ENCODE measurements around the gene SLC4A4.

Gene SLC4A4

GRCh38 chr4:71334465-71334882 is 4.3 kb upstream of the SLC4A4 start:
- Histone ChIP-seq H3K79me1 (ENCODE audit: low read depth, low read length) (no peaks in the 10 kb centered on the region), H3K9ac (ENCODE audit: low read depth, low read length, poor library complexity) (no peak overlapping the region), H3K36me3 (replicated peaks in 1 of 2; ENCODE audit: control insufficient read depth in 2 of 2, insufficient read depth in 2 of 2, low read length in 2 of 2) (no peaks in the 10 kb centered on the region), H2AFZ (ENCODE audit: low read length) (no peak overlapping the region), H3K18ac (ENCODE audit: low read length) (no peak overlapping the region), H2BK5ac (ENCODE audit: low read length) (no peak overlapping the region), H4K8ac (ENCODE audit: low read depth, low read length) (no peak overlapping the region), H2BK120ac (ENCODE audit: low read depth, low read length) (no peak overlapping the region), H3K14ac (ENCODE audit: low read length) (no peak overlapping the region), H2BK15ac (ENCODE audit: low read length) (no peak overlapping the region), H3K4me3 (ENCODE audit: low read length in 2 of 2) (no peak overlapping the region), H3K27me3 (ENCODE audit: control insufficient read depth in 3 of 3, insufficient read depth in 3 of 3, low read depth in 1 of 3, low read length in 3 of 3) (no peaks in the 10 kb centered on the region), H2AK5ac (ENCODE audit: low read depth, low read length) (no peak overlapping the region), H3K27ac (replicated peaks; ENCODE audit: low read length) (no peak overlapping the region), H3K9me3 (replicated peaks in 1 of 2; ENCODE audit: control insufficient read depth in 2 of 2, insufficient read depth in 1 of 2, low read depth in 1 of 2, low read length in 2 of 2) (no peaks in the 10 kb centered on the region), H3K4ac (ENCODE audit: low read length) (no peak overlapping the region), H3K4me2 (ENCODE audit: insufficient read depth, low read length, poor library complexity, severe bottlenecking) (no peak overlapping the region), H3K23ac (ENCODE audit: low read depth, low read length, poor library complexity) (no peak overlapping the region), H4K91ac (ENCODE audit: low read depth, low read length, poor library complexity) (no peak overlapping the region), H3K4me1 (ENCODE audit: control insufficient read depth in 2 of 2, insufficient read depth in 1 of 2, low read depth in 1 of 2, low read length in 2 of 2) (no peaks in the 10 kb centered on the region), H2BK12ac (ENCODE audit: low read length) (no peak overlapping the region)
- DNase-seq (ENCODE audit: low spot score) = no peak
- WGBS, 2 donors (ENCODE audit: extremely low coverage in 2 of 2, insufficient read length in 2 of 2, insufficient replicate concordance in 1 of 2) = no CpG with 5 or more reads among the region's 3 CpGs

GRCh38 chr4:71343670-71344466 is 5.0 kb downstream of the SLC4A4 start:
- H3K14ac ChIP-seq (ENCODE audit: low read length) = no peak overlapping the region
- H3K27ac ChIP-seq (replicated peaks; ENCODE audit: low read length) = no peak overlapping the region
- no peak overlapping the region for H2BK120ac ChIP-seq (ENCODE audit: low read depth, low read length)
- H3K9ac ChIP-seq (ENCODE audit: low read depth, low read length, poor library complexity) = no peak overlapping the region
- no peak overlapping the region for H2BK15ac ChIP-seq (ENCODE audit: low read length)
- no peak for DNase-seq (ENCODE audit: low spot score)
- H3K79me1 ChIP-seq (ENCODE audit: low read depth, low read length) = no peaks in the 10 kb centered on the region
- H3K4me1 ChIP-seq (ENCODE audit: control insufficient read depth in 2 of 2, insufficient read depth in 1 of 2, low read depth in 1 of 2, low read length in 2 of 2) = no peaks in the 10 kb centered on the region
- no peak overlapping the region for H3K4me2 ChIP-seq (ENCODE audit: insufficient read depth, low read length, poor library complexity, severe bottlenecking)
- H4K91ac ChIP-seq (ENCODE audit: low read depth, low read length, poor library complexity) = no peak overlapping the region
- H3K4ac ChIP-seq (ENCODE audit: low read length) = no peak overlapping the region
- no peaks in the 10 kb centered on the region for H3K36me3 ChIP-seq (replicated peaks in 1 of 2; ENCODE audit: control insufficient read depth in 2 of 2, insufficient read depth in 2 of 2, low read length in 2 of 2)
- H3K4me3 ChIP-seq (ENCODE audit: low read length in 2 of 2) = no peak overlapping the region
- H2BK12ac ChIP-seq (ENCODE audit: low read length) = no peak overlapping the region
- H3K27me3 ChIP-seq (ENCODE audit: control insufficient read depth in 3 of 3, insufficient read depth in 3 of 3, low read depth in 1 of 3, low read length in 3 of 3) = no peaks in the 10 kb centered on the region
- H2AFZ ChIP-seq (ENCODE audit: low read length) = no peak overlapping the region
- H2BK5ac ChIP-seq (ENCODE audit: low read length) = no peak overlapping the region
- H3K23ac ChIP-seq (ENCODE audit: low read depth, low read length, poor library complexity) = no peak overlapping the region
- H2AK5ac ChIP-seq (ENCODE audit: low read depth, low read length) = no peak overlapping the region
- H3K18ac ChIP-seq (ENCODE audit: low read length) = no peak overlapping the region
- WGBS, 2 donors (ENCODE audit: extremely low coverage in 2 of 2, insufficient read length in 2 of 2, insufficient replicate concordance in 1 of 2) = no CpG with 5 or more reads among the region's 2 CpGs
- H3K9me3 ChIP-seq (replicated peaks in 1 of 2; ENCODE audit: control insufficient read depth in 2 of 2, insufficient read depth in 1 of 2, low read depth in 1 of 2, low read length in 2 of 2) = no peaks in the 10 kb centered on the region
- H4K8ac ChIP-seq (ENCODE audit: low read depth, low read length) = no peak overlapping the region

GRCh38 chr4:71346710-71347109 is 7.9 kb downstream of the SLC4A4 start:
- Histone ChIP-seq H4K8ac (ENCODE audit: low read depth, low read length) (no peak overlapping the region), H2BK15ac (ENCODE audit: low read length) (no peak overlapping the region), H3K4ac (ENCODE audit: low read length) (no peak overlapping the region), H3K27me3 (ENCODE audit: control insufficient read depth in 3 of 3, insufficient read depth in 3 of 3, low read depth in 1 of 3, low read length in 3 of 3) (no peaks in the 10 kb centered on the region), H3K9me3 (replicated peaks in 1 of 2; ENCODE audit: control insufficient read depth in 2 of 2, insufficient read depth in 1 of 2, low read depth in 1 of 2, low read length in 2 of 2) (no peaks in the 10 kb centered on the region), H3K4me3 (ENCODE audit: low read length in 2 of 2) (no peak overlapping the region), H3K79me1 (ENCODE audit: low read depth, low read length) (no peaks in the 10 kb centered on the region), H3K27ac (replicated peaks; ENCODE audit: low read length) (no peak overlapping the region), H3K18ac (ENCODE audit: low read length) (no peak overlapping the region), H2BK5ac (ENCODE audit: low read length) (no peak overlapping the region), H3K9ac (ENCODE audit: low read depth, low read length, poor library complexity) (no peak overlapping the region), H3K23ac (ENCODE audit: low read depth, low read length, poor library complexity) (no peak overlapping the region), H2BK120ac (ENCODE audit: low read depth, low read length) (no peak overlapping the region), H2AK5ac (ENCODE audit: low read depth, low read length) (no peak overlapping the region), H2AFZ (ENCODE audit: low read length) (no peak overlapping the region), H2BK12ac (ENCODE audit: low read length) (no peak overlapping the region), H3K4me1 (ENCODE audit: control insufficient read depth in 2 of 2, insufficient read depth in 1 of 2, low read depth in 1 of 2, low read length in 2 of 2) (no peaks in the 10 kb centered on the region), H3K14ac (ENCODE audit: low read length) (no peak overlapping the region), H3K4me2 (ENCODE audit: insufficient read depth, low read length, poor library complexity, severe bottlenecking) (no peak overlapping the region), H4K91ac (ENCODE audit: low read depth, low read length, poor library complexity) (no peak overlapping the region), H3K36me3 (replicated peaks in 1 of 2; ENCODE audit: control insufficient read depth in 2 of 2, insufficient read depth in 2 of 2, low read length in 2 of 2) (no peaks in the 10 kb centered on the region)
- DNase-seq (ENCODE audit: low spot score) = no peak

- DNase-seq (ENCODE audit: low spot score) = no peak
- Histone ChIP-seq H2AK5ac (ENCODE audit: low read depth, low read length) (no peak overlapping the region), H3K18ac (ENCODE audit: low read length) (no peak overlapping the region), H3K23ac (ENCODE audit: low read depth, low read length, poor library complexity) (no peak overlapping the region), H2AFZ (ENCODE audit: low read length) (no peak overlapping the region), H3K14ac (ENCODE audit: low read length) (no peak overlapping the region), H3K36me3 (replicated peaks in 1 of 2; ENCODE audit: control insufficient read depth in 2 of 2, insufficient read depth in 2 of 2, low read length in 2 of 2) (no peaks in the 10 kb centered on the region), H3K4me2 (ENCODE audit: insufficient read depth, low read length, poor library complexity, severe bottlenecking) (no peak overlapping the region), H2BK12ac (ENCODE audit: low read length) (no peak overlapping the region), H3K9me3 (replicated peaks in 1 of 2; ENCODE audit: control insufficient read depth in 2 of 2, insufficient read depth in 1 of 2, low read depth in 1 of 2, low read length in 2 of 2) (no peaks in the 10 kb centered on the region), H3K4me1 (ENCODE audit: control insufficient read depth in 2 of 2, insufficient read depth in 1 of 2, low read depth in 1 of 2, low read length in 2 of 2) (no peaks in the 10 kb centered on the region), H2BK120ac (ENCODE audit: low read depth, low read length) (no peak overlapping the region), H3K27ac (replicated peaks; ENCODE audit: low read length) (no peak overlapping the region), H4K91ac (ENCODE audit: low read depth, low read length, poor library complexity) (no peak overlapping the region), H3K27me3 (ENCODE audit: control insufficient read depth in 3 of 3, insufficient read depth in 3 of 3, low read depth in 1 of 3, low read length in 3 of 3) (no peaks in the 10 kb centered on the region), H3K4ac (ENCODE audit: low read length) (no peak overlapping the region), H2BK15ac (ENCODE audit: low read length) (no peak overlapping the region), H3K79me1 (ENCODE audit: low read depth, low read length) (no peaks in the 10 kb centered on the region), H4K8ac (ENCODE audit: low read depth, low read length) (no peak overlapping the region), H2BK5ac (ENCODE audit: low read length) (no peak overlapping the region), H3K4me3 (ENCODE audit: low read length in 2 of 2) (no peak overlapping the region), H3K9ac (ENCODE audit: low read depth, low read length, poor library complexity) (no peak overlapping the region)
- no CpG with 5 or more reads among the region's 3 CpGs for WGBS, 2 donors (ENCODE audit: extremely low coverage in 2 of 2, insufficient read length in 2 of 2, insufficient replicate concordance in 1 of 2)
These were observed 9.8 kb downstream of the SLC4A4 start for GRCh38 chr4:71348586-71348985.

Measured in neuronal stem cell (in vitro differentiated cells).